ENCODE results near the gene CPNE6. TPM values are rescaled to one million over a fixed set of nuclear protein-coding genes. Genes with fewer than 3 reads are reported as not detected.
A peak's percentile ranks its signal among the peaks of the same experiment; 100 is the strongest.

Gene CPNE6
- total and polyA plus RNA-seq, 2 of the 13 experiments (the other 11 are each of a cell fraction or from before 2014, with no cell fraction given): not detected

GRCh38 chr14:24093901-24094840 lies 22.8 kb downstream of the CPNE6 start, which contains the start of gene PCK2 (continued):
- peak; percentile 5 for TF ChIP-seq KIAA2018 (CRISPR knock-in tag; IDR thresholded peaks at IDR 0.05; ENCODE audit: borderline replicate concordance)
- peak; percentile 91 for TF ChIP-seq TFDP2 (CRISPR knock-in tag; IDR thresholded peaks at IDR 0.05)
- TF ChIP-seq ZNF7 (CRISPR knock-in tag; IDR thresholded peaks at IDR 0.05): 0 out of 2 replicates have a peak, but pooled peaks have one; percentile 54
- peak; percentile 30; the same call in 1 of the 2 replicates for TF ChIP-seq NFATC3 (CRISPR knock-in tag; IDR thresholded peaks at IDR 0.05)
- no peak for TF ChIP-seq ZBTB7A (CRISPR knock-in tag; IDR thresholded peaks at IDR 0.05)
- peak; percentile 84 for TF ChIP-seq ZNF639 (CRISPR knock-in tag; conservative IDR thresholded peaks at IDR 0.05)
- no peak for TF ChIP-seq ZNF468 (CRISPR knock-in tag; IDR thresholded peaks at IDR 0.05)
- no peak; the same call in 1 of the 2 replicates for TF ChIP-seq DMTF1 (CRISPR knock-in tag; IDR thresholded peaks at IDR 0.05)
- no peak for TF ChIP-seq PAWR (CRISPR knock-in tag; IDR thresholded peaks at IDR 0.05; ENCODE audit: borderline replicate concordance)
- TF ChIP-seq FUBP1 (CRISPR knock-in tag; IDR thresholded peaks at IDR 0.05; ENCODE audit: borderline replicate concordance): no peak
- no peak for TF ChIP-seq POLR2AphosphoS2 (IDR thresholded peaks at IDR 0.05; ENCODE audit: low read depth, low read length)
- TF ChIP-seq SUZ12 (IDR thresholded peaks at IDR 0.05; ENCODE audit: low read depth, low read length): no peak

Data from HepG2 (cell line).